ENCODE measurements around the gene MINPP1. TPM values are rescaled to one million over a fixed set of nuclear protein-coding genes. Genes with fewer than 3 reads are reported as not detected.

Gene MINPP1
- total RNA-seq, 1 donor from 2014 or later = 23.3 TPM

DNA sequence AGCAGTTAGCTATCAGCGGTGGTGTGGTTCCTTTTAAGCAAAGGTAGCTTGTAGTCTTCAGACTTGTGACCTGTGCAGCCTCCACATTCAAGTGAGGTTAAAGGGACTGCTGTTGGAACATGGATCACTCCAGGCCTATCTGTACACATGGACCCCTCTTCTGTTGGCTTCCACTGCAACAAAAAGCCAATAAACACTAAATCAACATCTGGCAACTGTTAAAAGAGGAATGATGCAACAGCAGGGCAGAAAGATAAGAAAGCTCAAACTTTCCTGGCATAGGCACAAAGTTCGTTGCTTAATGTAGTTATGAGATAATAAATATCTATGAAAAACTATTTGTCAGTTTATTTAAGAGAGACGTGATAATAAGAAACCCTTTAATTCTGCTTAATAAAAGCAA lies 4.0 kb upstream of the MINPP1 start:
- H3K36me3 Mint-ChIP-seq = no peaks in the 10 kb centered on the region
- peaks cover 15% of the 10 kb centered on the region for H3K4me1 Mint-ChIP-seq
- no peaks in the 10 kb centered on the region for H3K9me3 Mint-ChIP-seq
- no peak for TF ChIP-seq CTCF (IDR thresholded peaks at IDR 0.05; ENCODE audit: unreplicated experiment)
- DNase-seq (ENCODE audit: low spot score in 2 of 2, unreplicated experiment in 2 of 2) = no peak
- peak overlapping the region; percentile 41 for H3K27ac Mint-ChIP-seq
- peaks cover 20% of the 10 kb centered on the region for H3K27me3 Mint-ChIP-seq (ENCODE audit: low read depth)
- H3K4me3 Mint-ChIP-seq = no peak overlapping the region

DNA sequence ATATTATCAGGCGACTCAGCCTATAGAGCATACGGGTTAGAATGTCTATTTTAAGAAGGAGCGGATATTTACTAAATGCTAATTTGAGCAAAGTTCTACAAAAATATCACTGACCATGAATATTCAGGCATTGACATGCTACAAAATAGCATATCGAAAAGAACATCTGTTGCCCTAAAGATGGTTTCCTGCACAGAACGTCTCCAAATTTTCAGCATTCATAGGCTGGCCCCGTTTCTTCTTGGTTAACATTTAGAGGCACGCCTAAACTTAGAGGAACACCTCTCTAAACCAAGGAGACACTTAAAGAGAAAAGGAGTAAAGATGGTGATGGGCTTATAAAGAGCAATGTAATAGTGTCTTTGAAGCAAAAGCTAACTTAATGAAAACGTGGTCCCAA lies 1.3 kb upstream of the MINPP1 start:
- H3K36me3 Mint-ChIP-seq = no peaks in the 10 kb centered on the region
- TF ChIP-seq CTCF (IDR thresholded peaks at IDR 0.05; ENCODE audit: unreplicated experiment) = no peak
- H3K9me3 Mint-ChIP-seq = no peaks in the 10 kb centered on the region
- DNase-seq (ENCODE audit: low spot score in 2 of 2, unreplicated experiment in 2 of 2) = no peak
- H3K4me3 Mint-ChIP-seq = peak overlapping the region; percentile 25
- peaks cover 8% of the 10 kb centered on the region for H3K27me3 Mint-ChIP-seq (ENCODE audit: low read depth)
- H3K4me1 Mint-ChIP-seq = peaks cover 34% of the 10 kb centered on the region
- no peak overlapping the region for H3K27ac Mint-ChIP-seq

GRCh38 chr10:87503886-87504285 lies 807 bp upstream of the MINPP1 start:
- Mint-ChIP-seq H3K27me3 (ENCODE audit: low read depth) (peaks cover 8% of the 10 kb centered on the region), H3K4me1 (peaks cover 34% of the 10 kb centered on the region), H3K9me3 (no peaks in the 10 kb centered on the region), H3K36me3 (peaks cover 2% of the 10 kb centered on the region), H3K27ac (peak overlapping the region; percentile 90), H3K4me3 (peak overlapping the region; percentile 84)
- no peak for TF ChIP-seq CTCF (IDR thresholded peaks at IDR 0.05; ENCODE audit: unreplicated experiment)
- no peak for DNase-seq (ENCODE audit: low spot score in 2 of 2, unreplicated experiment in 2 of 2)

DNA sequence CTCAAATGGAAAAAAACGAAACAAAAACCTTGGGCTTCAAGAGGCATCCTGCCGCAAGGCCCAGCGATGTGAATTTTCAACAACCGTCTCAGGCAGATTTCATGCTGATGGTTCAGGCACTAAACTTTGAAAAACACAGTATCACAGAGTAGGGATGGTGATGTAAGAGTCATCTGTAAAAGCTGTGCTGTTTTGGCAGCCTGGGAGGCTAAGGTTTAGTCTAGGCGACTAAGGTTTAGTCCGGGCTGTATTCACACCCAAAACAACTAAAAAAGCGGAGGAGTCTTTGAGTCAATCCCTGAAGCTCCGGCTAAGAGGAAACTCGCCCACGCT lies 420 bp upstream of the MINPP1 start:
- Mint-ChIP-seq H3K9me3 (no peaks in the 10 kb centered on the region), H3K4me1 (peaks cover 34% of the 10 kb centered on the region), H3K4me3 (peak overlapping the region; percentile 84), H3K27me3 (ENCODE audit: low read depth) (peaks cover 8% of the 10 kb centered on the region), H3K27ac (peak overlapping the region; percentile 90), H3K36me3 (peaks cover 4% of the 10 kb centered on the region)
- DNase-seq (ENCODE audit: low spot score in 2 of 2, unreplicated experiment in 2 of 2) = no peak
- no peak for TF ChIP-seq CTCF (IDR thresholded peaks at IDR 0.05; ENCODE audit: unreplicated experiment)

GRCh38 chr10:87505366-87506111 lies 846 bp downstream of the MINPP1 start:
- no peaks in the 10 kb centered on the region for H3K9me3 Mint-ChIP-seq
- H3K4me1 Mint-ChIP-seq = peaks cover 34% of the 10 kb centered on the region
- peaks cover 7% of the 10 kb centered on the region for H3K36me3 Mint-ChIP-seq
- H3K27ac Mint-ChIP-seq = peak overlapping the region; percentile 86
- H3K4me3 Mint-ChIP-seq = peak overlapping the region; percentile 84
- DNase-seq (ENCODE audit: low spot score in 2 of 2, unreplicated experiment in 2 of 2) = peak; percentile 37 to 62
- no peak for TF ChIP-seq CTCF (IDR thresholded peaks at IDR 0.05; ENCODE audit: unreplicated experiment)
- peaks cover 8% of the 10 kb centered on the region for H3K27me3 Mint-ChIP-seq (ENCODE audit: low read depth)

Measured in mesothelial cell of epicardium (in vitro differentiated cells).